Measurements from ENCODE around the gene TTC33.
A peak's percentile ranks its signal among the peaks of the same experiment; 100 is the strongest.
"Not testable (repeated sequence)": the region's sequence is repeated elsewhere in the genome, so short reads cannot be mapped to it uniquely, and the experiment has no call there.

Gene TTC33

DNA sequence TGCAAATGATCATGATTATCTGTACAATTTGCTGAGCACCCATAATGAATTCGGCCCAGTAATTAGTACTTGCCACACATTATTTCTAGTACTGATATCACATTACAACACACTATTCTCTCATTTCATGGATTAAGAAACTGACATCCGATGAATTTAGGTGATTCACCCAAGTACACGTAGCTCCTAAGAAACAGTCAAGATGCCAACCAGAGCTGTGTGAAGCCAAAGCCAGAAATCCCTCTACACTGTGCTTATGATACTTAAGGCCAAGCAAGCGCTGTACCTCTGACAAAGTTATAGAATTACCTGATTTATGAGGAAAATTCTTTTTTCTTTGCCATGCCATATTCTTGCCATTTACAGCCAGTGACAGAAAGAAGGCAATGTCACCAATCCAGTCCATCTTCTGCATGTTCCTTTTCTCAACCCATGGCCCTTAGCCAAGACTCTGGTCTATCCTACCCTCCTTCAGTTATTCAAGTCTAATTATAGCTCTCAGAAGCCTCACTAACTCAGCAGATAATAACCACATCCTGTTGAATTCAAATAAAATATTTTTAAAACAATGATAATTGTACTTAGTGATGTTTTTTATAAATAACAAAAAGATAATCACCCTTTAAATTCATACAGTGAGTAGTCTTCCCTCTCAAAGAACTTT, 150.3 kb downstream of the TTC33 start:
- DNase-seq = peak; percentile 20

DNA sequence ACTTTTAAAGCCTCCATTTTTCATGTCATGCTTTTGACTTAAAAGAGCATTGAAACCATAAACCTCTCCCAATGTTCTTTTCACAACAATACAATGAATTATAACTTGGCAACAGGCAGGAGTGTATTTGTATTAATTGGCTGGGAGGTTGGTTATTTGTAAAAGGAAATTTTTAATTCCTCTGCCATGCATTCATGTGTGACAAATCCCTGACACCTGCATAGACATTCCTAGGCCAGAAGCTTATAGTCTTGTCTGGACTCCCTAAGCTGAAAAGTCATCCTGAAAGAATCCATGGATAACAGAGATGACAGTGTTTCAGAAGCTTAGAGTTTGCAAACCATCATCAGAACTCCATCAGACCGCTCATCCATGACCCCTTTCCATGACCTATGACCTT, 152.4 kb downstream of the TTC33 start:
- DNase-seq = no peak

DNA sequence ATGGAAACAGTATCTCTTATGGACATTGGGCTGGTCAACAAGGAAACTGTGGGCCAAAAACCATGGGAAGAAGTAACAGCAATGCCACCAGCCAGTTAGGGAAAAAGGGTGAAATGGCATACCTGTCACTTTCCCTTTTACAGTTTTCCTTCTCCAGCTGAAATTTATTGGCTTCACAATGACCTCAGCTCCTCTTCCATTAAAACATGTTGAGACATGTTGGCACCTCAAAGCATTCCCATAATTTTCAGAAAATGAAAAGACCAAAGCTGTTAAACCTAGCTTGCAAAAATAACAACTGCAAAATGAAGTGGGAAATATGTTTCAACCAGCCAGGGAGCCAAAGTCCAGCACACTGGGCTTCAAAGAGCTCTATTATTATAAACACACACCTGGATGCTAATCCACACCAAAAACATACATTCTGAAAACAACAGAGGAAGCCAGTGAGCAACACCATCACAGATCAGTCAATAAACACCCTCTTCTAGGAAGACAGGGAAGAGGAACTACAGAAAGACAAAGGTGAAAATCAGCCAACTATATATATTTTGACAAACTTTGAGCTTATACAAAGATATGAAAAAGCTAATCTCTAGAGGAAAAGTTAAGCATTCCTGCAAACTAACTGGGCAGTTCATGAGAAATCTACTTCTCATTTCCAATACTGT, 154.4 kb downstream of the TTC33 start:
- DNase-seq = no peak

DNA sequence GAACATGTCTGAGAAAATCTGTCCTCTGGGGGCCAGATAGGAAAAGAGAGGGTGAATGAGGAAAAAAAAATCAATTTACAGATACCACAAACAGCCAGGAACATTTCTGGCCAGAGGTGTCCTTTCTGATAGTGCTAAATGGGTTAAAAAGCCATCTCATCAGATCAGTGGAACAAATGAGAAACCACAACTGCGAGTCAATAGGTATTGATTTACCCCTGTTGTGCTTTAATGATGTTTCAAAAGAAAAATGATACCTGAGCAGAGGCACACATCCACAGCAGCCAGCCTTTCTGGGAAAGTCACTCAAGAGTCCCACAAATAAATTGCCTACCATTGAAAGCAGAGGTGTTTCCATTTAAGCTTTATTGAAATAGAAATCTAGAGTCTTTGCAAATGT, 155.4 kb downstream of the TTC33 start:
- no peak for DNase-seq

DNA sequence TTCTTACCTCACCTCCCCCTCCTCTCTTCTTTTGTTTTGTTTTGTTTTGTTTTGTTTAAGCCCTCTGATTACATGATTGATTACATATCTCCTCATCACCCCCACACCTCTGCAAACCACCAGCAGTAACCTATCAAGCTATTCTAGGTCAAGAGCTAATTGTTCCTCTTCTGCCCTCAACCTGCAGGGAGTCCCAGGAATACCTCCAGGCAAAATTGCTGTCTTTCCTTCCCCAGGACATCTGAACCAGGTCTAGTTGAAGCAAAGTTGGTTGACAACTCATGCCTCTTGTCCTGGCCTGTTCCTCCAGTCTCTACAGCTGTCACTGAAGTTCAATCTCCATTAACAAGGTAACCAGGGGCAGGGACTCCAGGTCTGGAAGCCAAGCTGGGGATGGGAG, 156.1 kb downstream of the TTC33 start:
- no peak for DNase-seq

DNA sequence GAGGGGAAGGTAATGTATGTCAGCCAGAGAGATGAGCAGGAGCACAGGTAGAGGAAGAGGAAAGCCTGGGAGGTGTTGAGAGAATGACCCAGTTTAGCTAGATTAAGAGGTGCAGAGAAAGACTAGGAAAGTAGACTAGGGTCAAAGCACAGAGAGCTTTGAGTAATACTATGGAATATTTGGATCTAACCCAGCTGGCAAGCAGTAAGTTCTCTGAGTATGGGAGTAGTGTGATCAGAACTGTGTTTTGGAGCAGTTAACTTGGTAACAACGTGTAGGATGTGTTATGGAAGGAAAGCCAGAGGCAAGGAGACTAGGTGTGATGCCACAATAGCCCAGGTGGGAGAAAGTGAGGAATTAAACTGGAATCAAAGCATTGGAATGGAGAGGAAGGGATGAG, 160.9 kb downstream of the TTC33 start:
- DNase-seq = peak; percentile 35

DNA sequence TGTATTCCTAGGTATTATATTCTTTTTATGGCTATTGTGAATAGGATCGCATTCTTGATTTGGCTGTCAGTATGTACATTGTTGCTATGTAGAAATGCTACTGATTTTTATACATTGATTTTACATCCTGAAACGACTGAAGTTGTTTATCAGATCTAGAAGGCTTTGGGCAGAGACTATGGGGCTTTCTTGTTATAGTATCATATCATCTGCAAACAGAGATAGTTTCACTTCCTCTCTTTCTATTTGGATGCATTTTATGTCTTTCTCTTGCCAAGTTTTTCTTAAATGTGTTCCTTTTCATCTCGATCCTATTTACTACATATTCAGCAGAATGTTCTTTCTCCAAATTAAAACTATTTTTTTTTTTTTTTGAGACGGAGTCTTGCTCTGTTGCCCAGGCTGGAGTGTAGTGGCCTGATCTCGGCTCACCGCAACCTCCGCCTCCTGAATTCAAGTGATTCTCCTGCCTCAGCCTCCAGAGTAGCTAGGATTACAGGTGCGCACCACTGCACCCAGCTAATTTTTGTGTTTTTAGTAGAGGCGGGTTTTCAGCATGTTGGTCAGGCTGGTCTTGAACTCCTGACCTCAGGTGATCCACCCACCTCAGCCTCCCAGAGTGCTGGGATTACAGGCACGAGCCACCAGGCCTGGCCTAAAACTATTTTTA, 163.9 kb downstream of the TTC33 start:
- DNase-seq = not testable (repeated sequence)

DNA sequence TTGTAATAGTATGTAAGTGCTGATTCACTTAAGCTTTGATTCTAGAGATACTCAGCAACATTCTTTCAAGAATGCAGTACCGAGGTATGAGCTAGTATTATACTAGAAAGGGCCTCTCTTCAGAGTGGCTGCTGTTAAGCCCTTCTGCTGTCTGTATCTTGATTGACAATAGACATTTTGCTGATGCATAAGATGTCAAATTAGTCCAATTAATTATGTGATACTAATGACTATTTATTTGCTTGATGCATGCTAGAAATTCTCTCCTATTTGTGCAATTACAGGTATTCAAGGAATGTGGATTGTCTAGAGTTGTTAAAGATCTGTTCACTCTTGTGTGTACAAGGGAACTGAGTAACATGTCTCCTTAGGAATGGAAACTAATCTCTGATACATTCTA, 168.4 kb downstream of the TTC33 start:
- DNase-seq = no peak

DNA sequence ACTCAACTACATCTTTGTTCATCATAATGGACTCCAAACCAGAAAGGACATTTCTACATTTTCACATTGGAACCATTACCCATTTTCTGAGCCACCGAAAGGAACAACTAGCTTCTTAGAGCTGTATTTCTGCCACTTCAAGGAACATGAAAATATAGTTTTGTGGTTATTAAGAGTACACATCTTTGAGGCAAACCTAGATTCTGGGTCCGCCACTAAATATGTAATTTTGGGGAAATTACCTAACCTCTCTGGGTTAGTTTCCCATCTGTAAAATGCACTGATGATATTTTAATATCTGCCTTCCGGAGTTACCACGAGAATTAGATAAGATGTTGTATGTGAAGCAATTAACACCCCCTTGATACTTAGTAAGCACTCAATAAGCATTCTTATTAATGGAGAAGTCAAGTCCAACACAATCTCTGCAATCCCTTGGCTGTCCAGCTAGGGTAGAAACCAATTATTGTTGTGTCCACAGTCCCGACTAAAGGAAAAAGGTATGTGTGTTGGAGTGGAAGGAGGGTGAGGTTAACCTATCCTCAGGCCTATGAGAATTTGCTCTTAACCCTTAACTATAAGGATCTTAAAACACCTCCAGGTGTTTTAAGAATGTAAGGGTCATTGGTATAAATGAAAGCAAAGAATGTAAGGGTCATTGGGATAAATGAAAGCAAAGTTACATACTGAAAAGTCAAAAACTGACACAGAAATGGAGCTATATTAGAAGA, 170.1 kb downstream of the TTC33 start:
- DNase-seq = no peak

DNA sequence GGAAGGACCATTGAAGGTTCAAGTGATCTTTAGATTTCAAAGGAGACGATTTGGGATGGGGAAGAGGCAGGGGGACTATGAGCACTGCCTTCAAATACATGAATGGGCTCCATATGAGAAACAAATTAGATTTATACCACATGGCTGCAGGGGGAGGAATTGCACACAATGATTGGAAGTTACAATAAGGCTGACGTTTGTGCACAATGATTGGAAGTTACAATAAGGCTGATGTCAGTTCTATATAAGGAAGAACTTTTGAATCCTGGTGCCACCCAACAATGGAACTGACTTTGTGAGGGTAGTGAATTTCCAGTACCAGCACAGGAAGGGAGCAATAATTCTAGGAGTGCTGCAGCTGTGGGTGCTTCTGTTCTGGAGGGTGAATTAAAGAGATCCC, 171.7 kb downstream of the TTC33 start:
- no peak for DNase-seq

DNA sequence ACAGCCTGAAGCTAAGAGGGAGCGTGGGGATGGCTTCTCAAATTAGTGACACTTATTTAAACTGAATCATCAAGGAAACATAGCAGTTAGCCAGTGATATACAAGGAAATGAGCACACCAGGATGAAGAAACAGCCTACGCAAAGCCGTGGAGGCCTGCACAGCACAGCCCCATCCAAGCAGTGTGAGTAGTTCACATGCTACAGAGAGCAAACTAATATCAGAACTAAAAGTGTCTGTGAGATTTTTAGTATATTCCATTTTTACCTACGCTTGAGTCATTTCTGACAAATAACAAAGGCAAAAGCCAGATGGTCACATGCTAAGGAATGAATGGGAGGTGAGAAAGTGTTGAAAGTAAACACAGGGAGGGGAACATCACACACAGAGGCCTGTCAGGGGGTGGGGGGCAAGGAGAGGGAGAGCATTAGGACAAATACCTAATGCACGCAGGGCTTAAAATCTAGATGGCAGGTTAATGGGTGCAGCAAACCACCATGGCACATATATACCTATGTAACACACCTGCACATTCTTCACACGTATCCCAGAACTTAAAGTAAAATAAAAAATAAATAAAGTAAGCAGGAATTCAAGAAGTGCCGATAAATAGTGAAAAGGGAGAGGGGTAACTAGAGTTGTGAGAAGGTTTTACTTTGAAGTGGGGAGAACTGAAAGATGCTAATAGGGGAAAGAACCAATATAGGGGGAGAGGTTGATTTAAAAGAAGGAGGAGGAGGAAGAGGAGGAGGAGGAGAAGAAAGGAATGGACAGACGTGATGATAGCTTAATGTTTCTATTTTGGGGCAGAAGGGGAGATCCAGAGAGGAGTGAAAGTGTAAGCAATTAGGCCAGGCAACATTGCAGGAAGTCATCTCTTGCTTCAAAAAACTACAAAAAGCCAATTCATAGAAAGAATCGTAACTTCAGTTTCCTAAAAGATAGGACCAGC, 177.0 kb downstream of the TTC33 start:
- DNase-seq = no peak

DNA sequence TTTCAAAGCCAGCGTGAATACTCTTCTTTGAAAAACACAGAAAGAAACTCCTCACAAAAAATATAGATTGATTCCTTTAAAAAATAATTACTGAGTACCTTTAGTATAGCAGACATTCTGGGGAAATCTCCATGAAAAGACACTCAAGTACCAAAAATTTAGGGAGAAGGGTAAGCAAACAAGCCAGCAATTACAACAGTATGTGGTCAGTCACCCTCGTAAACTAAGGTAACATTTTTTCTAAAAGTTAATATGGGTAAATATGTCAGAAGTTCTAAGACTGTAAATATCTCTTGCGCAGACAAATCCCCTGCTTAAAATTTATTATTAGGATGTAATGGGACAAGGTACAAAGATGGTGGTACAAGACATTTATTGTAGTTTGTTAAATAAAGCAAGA, 178.0 kb downstream of the TTC33 start:
- no peak for DNase-seq

DNA sequence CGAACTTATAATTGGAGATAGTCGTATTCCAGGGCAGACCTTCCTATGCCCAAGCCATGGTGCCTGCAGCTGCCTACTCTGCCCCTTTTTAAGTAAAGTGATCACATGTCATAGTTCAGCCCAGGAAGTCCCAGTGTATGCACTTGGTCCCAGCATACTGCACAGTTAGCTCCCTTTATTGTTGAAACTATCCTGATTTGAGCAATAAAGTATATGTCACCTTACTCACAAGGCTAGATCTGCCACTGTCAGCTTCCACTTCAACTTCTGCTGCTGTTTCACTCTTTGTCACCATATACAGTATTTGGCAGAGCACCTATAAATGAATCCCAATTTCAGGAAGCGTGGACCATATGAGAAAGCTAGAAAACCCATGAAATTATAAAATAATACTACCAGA, 179.8 kb downstream of the TTC33 start:
- DNase-seq = no peak

DNA sequence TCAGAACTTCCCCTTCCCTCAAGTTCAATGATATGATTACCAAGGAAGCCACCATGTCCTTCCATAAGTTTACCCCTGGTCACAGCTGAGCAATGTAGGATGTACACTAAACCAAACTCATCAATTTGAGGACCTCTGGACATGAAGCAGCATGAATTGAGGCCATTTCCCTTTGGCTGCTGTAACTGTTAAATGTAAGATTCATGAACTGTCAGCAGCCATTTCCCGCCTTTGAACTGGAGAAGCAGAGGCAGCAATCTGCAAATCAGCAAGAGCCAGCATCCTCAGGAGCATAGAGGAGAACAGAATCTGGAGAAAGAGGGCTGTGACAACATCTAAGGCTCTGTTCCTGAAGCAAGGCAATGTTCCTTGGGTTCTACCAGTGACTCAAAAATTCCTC, 180.3 kb downstream of the TTC33 start:
- DNase-seq = no peak

DNA sequence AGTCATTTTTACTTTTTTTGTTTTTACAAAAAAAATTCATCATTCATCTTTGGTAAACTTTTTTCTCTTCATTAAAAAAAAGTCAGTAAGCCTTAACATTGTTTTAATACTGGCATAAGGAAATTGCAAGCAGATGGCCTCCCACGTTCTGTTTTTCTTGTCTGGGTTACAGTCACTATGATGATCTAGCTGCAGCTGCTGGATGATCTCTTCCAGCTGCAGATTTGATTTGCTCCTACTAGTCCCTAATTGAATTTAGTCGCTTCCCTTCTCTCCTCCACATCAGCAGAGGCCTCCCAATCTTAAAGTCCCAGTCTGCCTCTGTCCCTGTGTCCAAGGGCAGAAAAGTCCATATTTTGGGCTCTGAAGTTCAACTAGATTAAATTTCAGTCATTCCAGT, 182.8 kb downstream of the TTC33 start:
- DNase-seq = peak; percentile 58

DNA sequence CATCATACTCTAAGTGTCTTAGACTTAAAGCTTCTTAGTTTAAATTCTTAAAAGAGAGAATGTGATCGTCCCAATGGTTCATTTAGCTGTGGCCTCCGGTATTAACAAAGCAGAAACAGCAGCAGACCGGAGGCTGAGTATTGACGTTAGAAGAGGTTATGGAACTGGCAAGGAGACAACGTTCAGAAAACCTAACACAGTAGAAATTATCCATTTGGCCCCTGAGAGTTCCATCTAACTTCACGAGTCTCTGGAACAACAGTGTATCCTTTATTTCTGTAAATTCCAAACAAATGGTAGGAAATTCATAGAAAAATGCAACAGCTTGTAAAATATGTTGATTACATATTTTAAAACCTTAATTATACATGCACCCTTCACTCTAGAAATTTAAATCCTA, 183.4 kb downstream of the TTC33 start:
- DNase-seq = no peak

DNA sequence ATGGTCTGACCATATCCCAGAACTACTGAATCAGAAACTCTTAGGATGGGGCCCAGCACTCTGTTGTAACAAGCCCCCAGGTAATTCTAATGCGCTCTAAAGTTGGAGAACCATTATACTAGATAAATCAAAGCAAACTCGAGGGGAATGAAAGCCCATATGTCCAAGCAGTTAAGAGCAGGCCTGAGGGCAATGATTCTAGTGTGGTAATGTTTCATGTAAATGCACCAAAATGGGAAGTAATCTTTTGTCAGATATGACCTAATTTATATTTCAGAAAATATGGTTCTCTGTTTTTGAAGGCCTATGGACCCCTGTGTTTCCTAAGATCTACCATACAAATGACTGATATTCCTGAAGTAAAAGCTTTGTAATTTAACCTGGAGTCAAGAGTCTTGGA, 184.0 kb downstream of the TTC33 start:
- DNase-seq = no peak

DNA sequence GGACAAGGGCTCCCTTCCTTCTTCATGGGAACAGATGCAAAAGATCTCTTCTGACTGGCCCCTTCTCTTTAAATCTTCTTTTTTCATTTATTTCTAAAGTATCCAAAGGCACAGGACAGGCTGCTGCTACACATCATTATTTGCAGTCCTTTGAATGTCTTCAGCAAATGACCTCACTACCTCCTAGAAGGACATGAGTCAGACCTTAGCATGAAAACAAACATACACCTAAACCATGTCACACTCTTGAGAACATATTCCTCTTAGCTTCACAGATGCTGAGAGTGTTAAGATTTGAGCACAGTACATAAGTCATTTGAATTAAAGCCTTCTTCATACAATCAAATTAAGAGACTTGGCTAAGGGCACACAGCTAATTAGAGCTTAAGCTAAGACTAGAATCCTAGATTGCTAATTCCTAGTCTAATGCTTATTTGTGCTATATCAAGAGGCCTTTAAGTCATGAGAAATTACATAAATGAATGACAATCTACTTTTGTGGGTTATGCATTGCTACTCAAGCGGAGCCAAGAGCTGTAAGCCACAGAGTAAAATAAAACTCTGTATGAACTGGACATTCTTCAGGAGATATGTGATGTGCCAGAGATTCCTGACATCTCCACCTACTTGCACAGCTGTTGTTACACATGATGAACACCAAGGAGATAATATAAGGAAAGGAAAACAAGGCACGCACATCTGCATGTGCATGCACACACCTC, 185.2 kb downstream of the TTC33 start:
- peak; percentile 40 for DNase-seq

DNA sequence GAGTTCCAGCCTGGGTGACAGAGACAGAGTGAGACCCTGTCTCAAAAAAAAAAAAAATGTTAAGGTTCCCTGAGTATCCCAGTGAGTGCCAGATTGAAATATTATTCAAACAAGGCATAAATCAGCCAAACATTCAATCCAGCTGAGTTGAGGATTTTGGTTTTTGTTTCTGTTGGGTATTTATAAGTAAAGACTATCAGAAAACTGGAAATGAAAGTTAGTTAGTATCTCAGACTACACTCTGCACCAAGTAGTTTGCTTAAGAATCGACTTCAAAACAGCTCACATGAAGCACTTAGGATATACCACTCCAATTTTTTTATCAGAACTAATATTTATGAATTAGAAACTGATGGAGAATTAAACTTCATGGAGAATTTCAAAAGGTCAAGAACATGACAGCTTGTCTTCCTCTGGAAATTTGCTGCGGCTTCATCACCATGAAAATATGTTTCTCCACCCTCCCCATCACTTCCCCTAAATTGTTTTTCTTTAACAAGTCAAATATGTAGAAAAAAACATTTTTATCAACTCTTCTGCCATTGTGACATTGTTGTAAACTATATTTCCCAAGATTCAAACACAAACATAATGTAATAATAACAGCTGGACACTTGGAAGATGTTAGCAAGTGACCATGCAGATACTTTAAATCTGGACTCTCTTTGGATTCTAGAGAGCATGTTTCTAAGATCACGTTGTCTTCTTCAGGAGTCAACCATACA, 186.1 kb downstream of the TTC33 start:
- no peak for DNase-seq

DNA sequence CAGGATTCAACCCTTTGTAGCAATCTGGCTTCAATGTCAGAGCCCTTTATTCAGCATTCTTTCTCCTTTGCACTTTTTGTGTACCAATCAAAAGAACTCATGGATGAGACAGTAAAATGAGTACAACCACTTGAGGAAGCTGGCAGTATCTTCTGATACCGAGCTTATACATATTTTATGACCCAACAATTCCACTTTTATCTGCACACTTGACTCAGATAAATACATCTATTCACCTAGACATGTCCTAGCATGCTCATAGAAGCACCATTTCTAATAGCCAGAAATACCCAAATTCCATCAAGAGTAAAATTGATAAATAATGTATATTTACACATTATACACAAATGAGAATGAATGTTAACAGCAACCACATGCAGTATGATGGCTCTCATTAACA, 187.2 kb downstream of the TTC33 start:
- no peak for DNase-seq

DNA sequence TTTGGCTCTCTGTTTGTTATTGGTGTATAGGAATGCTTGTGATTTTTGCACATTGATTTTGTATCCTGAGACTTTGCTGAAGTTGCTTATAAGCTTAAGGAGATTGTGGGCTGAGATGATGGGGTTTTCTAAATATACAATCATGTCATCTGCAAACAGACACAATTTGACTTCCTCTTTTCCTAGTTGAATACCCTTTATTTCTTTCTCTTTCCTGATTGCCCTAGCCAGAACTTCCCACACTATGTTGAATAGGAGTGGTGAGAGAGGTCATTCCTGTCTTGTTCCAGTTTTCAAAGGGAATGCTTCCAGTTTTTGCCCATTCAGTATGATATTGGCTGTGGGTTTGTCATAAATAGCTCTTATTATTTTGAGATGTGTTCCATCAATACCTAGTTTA, 192.6 kb downstream of the TTC33 start:
- not testable (repeated sequence) for DNase-seq
